Measurements from ENCODE around the gene TBC1D16. TPM values are rescaled to one million over a fixed set of nuclear protein-coding genes. Genes with fewer than 3 reads are reported as not detected.

TBC1D16 gene
- total RNA-seq, 2 experiments from 2014 or later = 0.38 to 0.74 TPM

DNA sequence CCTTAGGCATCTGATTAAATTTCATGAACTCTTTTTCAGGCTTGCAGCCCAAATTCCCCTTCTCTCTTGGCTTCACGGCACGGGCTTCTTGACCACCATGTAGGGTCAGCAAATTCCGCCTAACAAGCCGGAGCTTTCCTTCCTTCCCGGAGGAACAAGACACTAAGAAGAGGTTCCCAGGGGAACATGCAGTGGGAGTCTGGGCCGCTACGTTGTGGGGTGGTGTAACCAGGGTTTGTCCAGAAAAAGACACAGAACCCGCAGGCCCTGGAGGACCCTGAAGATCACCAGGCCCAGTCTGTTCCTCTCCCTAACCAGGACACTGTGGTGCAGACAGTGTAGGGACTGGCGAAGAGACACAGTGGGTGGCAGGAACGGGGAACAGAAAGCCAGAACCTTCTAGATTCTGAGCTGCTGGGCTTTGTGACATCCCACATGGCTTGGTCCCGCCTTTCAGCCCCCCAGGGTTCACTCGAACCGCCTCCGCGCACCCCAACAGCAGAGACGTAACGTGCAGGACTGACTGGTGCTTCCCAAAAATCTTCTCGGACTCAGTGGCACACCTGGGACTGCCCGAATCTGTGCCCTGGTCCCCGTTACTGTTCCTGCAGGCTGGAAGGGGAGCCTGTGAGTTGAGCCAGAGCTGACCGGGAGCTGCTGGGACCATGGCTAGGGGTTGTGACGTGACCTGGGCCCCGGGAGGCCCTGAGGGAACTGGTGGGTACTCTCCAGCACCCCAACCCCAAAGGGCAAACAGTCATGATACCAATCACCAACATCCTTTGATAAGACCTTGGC, 55.2 kb downstream of the TBC1D16 start:
- no peaks in the 10 kb centered on the region for H3K9me2 ChIP-seq (ENCODE audit: insufficient read depth, low read length)
- no peaks in the 10 kb centered on the region for H3K4me1 ChIP-seq (ENCODE audit: insufficient read depth, low read length, poor library complexity, severe bottlenecking)
- H3K79me2 ChIP-seq (ENCODE audit: insufficient read depth, low read depth, low read length) = no peaks in the 10 kb centered on the region
- no peak overlapping the region for H3K4me2 ChIP-seq (ENCODE audit: low read length)
- TF ChIP-seq, protein P1, sequence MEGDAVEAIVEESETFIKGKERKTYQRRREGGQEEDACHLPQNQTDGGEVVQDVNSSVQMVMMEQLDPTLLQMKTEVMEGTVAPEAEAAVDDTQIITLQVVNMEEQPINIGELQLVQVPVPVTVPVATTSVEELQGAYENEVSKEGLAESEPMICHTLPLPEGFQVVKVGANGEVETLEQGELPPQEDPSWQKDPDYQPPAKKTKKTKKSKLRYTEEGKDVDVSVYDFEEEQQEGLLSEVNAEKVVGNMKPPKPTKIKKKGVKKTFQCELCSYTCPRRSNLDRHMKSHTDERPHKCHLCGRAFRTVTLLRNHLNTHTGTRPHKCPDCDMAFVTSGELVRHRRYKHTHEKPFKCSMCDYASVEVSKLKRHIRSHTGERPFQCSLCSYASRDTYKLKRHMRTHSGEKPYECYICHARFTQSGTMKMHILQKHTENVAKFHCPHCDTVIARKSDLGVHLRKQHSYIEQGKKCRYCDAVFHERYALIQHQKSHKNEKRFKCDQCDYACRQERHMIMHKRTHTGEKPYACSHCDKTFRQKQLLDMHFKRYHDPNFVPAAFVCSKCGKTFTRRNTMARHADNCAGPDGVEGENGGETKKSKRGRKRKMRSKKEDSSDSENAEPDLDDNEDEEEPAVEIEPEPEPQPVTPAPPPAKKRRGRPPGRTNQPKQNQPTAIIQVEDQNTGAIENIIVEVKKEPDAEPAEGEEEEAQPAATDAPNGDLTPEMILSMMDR (conservative IDR thresholded peaks at IDR 0.05; ENCODE audit: low read length) = no peak
- TF ChIP-seq EZH2phosphoT487 (IDR thresholded peaks at IDR 0.05; ENCODE audit: borderline replicate concordance, low read depth, low read length) = no peak
- H3K4me3 ChIP-seq (ENCODE audit: low read depth, low read length, poor library complexity, severe bottlenecking) = no peak overlapping the region
- BruUV-seq (replicated peaks) = no TSS peak
- DNase-seq (ENCODE audit: low spot score) = no peak
- H3K27ac ChIP-seq (ENCODE audit: low read depth, low read length, poor library complexity, severe bottlenecking) = no peak overlapping the region
- H4K20me1 ChIP-seq (ENCODE audit: insufficient read depth, low read length) = no peaks in the 10 kb centered on the region
- no peaks in the 10 kb centered on the region for H3K9me3 ChIP-seq (ENCODE audit: low read length)
- no peak overlapping the region for H2AFZ ChIP-seq (ENCODE audit: low read length)
- H3K36me3 ChIP-seq (ENCODE audit: insufficient read depth, low read length) = no peaks in the 10 kb centered on the region
- intact Hi-C loops (cut with micrococcal nuclease; ENCODE audit: unreplicated experiment) = no loop called here
- POLR2A ChIA-PET = no interaction called here
- CTCF ChIA-PET (ENCODE audit: unreplicated experiment) = no interaction called here

DNA sequence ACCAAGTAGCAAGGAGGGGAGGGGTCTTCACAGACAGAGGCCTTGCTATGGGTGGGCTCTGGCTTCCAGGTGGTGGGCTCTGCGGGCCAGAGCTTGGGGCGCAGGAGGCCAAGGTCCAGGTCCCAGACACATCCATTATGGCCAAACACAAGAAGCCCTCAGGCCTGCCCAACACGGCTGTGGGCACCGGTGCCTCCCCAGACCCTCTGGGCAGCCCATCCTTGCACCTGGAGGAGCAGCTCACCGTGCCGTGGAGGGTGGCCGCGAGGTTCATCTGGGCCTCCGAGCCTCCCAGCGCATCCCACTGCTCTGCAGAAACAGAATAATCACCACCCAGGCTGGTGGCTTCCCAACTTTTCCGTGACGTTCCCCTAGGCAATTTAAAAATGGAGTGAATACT, 55.9 kb downstream of the TBC1D16 start:
- POLR2A ChIA-PET = no interaction called here
- TF ChIP-seq EZH2phosphoT487 (IDR thresholded peaks at IDR 0.05; ENCODE audit: borderline replicate concordance, low read depth, low read length) = no peak
- TF ChIP-seq, protein P1 (conservative IDR thresholded peaks at IDR 0.05; ENCODE audit: low read length) = no peak

DNA sequence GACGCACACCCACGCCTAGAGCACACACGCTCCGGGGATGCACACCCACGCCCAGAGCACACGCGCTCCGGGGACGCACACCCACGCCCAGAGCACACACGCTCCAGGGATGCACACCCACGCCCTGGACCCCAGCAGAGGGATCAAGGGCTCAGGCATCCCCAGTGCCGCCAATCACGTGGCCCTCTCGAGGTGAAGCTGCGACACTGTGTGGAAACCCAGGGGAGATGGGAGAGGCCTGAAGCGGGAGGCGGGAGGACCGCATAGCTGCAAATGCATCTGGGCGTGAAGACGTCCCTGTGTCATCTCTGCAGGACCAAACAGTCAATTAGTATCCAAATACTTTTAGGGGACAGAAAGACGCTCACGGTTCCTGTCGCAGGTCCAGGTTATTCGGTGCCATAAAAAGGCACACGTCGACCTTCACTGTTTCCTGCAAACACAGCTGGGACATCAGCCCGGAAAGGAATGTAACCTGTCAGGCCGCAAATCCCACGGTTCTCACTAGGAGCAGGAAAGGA, 56.4 kb downstream of the TBC1D16 start:
- Histone ChIP-seq H3K4me3 (ENCODE audit: low read depth, low read length, poor library complexity, severe bottlenecking) (no peak overlapping the region), H3K9me2 (ENCODE audit: insufficient read depth, low read length) (no peaks in the 10 kb centered on the region), H2AFZ (ENCODE audit: low read length) (no peak overlapping the region), H3K27ac (ENCODE audit: low read depth, low read length, poor library complexity, severe bottlenecking) (no peak overlapping the region), H3K9me3 (ENCODE audit: low read length) (no peaks in the 10 kb centered on the region), H3K4me2 (ENCODE audit: low read length) (no peak overlapping the region), H3K4me1 (ENCODE audit: insufficient read depth, low read length, poor library complexity, severe bottlenecking) (no peaks in the 10 kb centered on the region), H4K20me1 (ENCODE audit: insufficient read depth, low read length) (no peaks in the 10 kb centered on the region), H3K79me2 (ENCODE audit: insufficient read depth, low read depth, low read length) (no peaks in the 10 kb centered on the region), H3K36me3 (ENCODE audit: insufficient read depth, low read length) (no peaks in the 10 kb centered on the region)
- CTCF ChIA-PET (ENCODE audit: unreplicated experiment) = no interaction called here
- no peak for TF ChIP-seq EZH2phosphoT487 (IDR thresholded peaks at IDR 0.05; ENCODE audit: borderline replicate concordance, low read depth, low read length)
- TF ChIP-seq, protein P1 (conservative IDR thresholded peaks at IDR 0.05; ENCODE audit: low read length) = no peak
- intact Hi-C loops (cut with micrococcal nuclease; ENCODE audit: unreplicated experiment) = no loop called here
- DNase-seq (ENCODE audit: low spot score) = no peak
- POLR2A ChIA-PET = interaction anchor here (0.6 kb wide), 1 partner anchor 17 kb away, joined by 3 read pairs; no protein-coding TSS in a partner anchor
- no TSS peak for BruUV-seq (replicated peaks)

More for the DNA sequence above, 55.9 kb downstream of the TBC1D16 start:
- no peak for DNase-seq (ENCODE audit: low spot score)
- CTCF ChIA-PET (ENCODE audit: unreplicated experiment) = no interaction called here
- Histone ChIP-seq H4K20me1 (ENCODE audit: insufficient read depth, low read length) (no peaks in the 10 kb centered on the region), H3K4me1 (ENCODE audit: insufficient read depth, low read length, poor library complexity, severe bottlenecking) (no peaks in the 10 kb centered on the region), H3K79me2 (ENCODE audit: insufficient read depth, low read depth, low read length) (no peaks in the 10 kb centered on the region), H2AFZ (ENCODE audit: low read length) (no peak overlapping the region), H3K4me2 (ENCODE audit: low read length) (no peak overlapping the region), H3K36me3 (ENCODE audit: insufficient read depth, low read length) (no peaks in the 10 kb centered on the region), H3K4me3 (ENCODE audit: low read depth, low read length, poor library complexity, severe bottlenecking) (no peak overlapping the region), H3K27ac (ENCODE audit: low read depth, low read length, poor library complexity, severe bottlenecking) (no peak overlapping the region), H3K9me3 (ENCODE audit: low read length) (no peaks in the 10 kb centered on the region), H3K9me2 (ENCODE audit: insufficient read depth, low read length) (no peaks in the 10 kb centered on the region)
- BruUV-seq (replicated peaks) = no TSS peak
- intact Hi-C loops (cut with micrococcal nuclease; ENCODE audit: unreplicated experiment) = no loop called here

Data from OCI-LY7 (cell line).